ENCODE data around the gene LCMT2.

The LCMT2 gene

DNA sequence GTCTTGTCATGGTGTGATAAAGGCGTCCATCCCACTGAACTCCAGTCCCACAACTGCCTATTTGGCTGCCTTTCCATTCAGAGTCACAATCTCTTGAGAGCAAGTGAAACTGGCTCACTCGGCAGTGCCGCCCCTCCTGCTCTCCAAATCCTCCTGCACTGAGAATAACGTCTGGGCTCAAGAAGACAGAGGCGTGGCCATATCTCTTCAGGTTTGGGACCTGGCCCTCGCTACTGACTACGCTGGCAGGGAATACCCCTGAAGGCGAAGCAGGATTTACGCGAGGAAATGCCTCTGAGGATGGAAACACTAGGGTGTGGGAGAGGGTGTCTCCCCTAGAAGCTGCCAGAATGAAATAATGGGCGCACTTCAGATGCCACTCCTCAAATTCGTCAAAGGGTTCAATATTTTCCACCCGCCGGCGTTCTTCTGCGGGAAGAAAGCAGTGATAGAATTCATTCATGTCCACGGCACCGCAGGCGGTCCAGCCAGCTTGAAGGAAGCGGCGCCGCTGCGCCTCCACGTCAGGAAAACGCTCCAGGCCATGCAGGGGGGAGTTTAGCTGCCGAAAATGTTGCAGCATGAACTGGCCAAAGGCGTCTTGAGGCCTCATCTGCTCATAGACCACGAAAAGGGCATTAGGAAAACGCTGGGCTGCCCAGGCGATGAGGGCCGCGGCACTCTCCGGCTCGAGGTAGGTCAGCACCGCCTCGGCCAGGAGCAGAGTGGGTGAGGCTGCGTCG lies 985 bp downstream of the LCMT2 start:
- peak overlapping the region; percentile 69 for H3K9ac ChIP-seq (ENCODE audit: low read length)
- H3K27ac ChIP-seq (ENCODE audit: low read depth, low read length), result peak overlapping the region; percentile 96
- H3K27me3 ChIP-seq (ENCODE audit: control insufficient read depth, insufficient read depth, low read length), result no peaks in the 10 kb centered on the region
- H3K4me1 ChIP-seq (ENCODE audit: control insufficient read depth, insufficient read depth, low read length), result peaks cover 15% of the 10 kb centered on the region
- H3K4me3 ChIP-seq (ENCODE audit: low read length), result peak overlapping the region; percentile 88
- H3K36me3 ChIP-seq (ENCODE audit: control insufficient read depth, insufficient read depth, low read length), result no peaks in the 10 kb centered on the region

DNA sequence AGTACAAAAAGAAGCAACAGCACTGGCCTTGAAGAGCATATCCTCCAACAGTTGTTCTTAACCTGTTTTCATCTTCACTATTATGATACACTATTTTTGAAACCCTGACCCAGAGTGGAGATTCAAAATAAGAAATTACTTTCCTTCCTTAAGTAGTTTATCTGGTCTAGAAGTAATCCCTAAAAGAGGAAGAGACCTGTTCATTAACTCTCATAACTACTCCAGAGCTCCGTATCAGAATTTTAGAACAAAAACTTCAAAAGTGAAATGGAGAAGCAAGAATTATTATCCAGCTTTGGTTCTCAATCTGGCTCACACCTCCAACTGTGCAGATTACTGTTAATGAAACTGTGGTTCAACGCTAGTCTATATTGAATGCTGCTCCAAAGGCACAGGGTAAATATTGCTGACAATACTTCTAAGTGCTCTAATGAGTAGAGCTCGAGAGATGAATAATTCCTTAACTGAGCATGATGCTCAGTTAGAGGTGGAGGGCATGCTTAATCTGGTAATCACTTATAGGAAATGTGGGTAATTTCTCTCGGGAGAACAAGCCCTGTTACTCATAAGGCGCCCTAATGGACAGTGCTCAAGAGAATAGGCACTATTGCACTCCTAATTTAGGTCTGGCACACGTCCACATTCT lies 5.2 kb downstream of the LCMT2 start:
- H3K27me3 ChIP-seq (ENCODE audit: control insufficient read depth, insufficient read depth, low read length), result no peaks in the 10 kb centered on the region
- no peaks in the 10 kb centered on the region for H3K36me3 ChIP-seq (ENCODE audit: control insufficient read depth, insufficient read depth, low read length)
- H3K4me1 ChIP-seq (ENCODE audit: control insufficient read depth, insufficient read depth, low read length), result peaks cover 12% of the 10 kb centered on the region
- no peak overlapping the region for H3K9ac ChIP-seq (ENCODE audit: low read length)
- no peak overlapping the region for H3K27ac ChIP-seq (ENCODE audit: low read depth, low read length)
- no peak overlapping the region for H3K4me3 ChIP-seq (ENCODE audit: low read length)

DNA sequence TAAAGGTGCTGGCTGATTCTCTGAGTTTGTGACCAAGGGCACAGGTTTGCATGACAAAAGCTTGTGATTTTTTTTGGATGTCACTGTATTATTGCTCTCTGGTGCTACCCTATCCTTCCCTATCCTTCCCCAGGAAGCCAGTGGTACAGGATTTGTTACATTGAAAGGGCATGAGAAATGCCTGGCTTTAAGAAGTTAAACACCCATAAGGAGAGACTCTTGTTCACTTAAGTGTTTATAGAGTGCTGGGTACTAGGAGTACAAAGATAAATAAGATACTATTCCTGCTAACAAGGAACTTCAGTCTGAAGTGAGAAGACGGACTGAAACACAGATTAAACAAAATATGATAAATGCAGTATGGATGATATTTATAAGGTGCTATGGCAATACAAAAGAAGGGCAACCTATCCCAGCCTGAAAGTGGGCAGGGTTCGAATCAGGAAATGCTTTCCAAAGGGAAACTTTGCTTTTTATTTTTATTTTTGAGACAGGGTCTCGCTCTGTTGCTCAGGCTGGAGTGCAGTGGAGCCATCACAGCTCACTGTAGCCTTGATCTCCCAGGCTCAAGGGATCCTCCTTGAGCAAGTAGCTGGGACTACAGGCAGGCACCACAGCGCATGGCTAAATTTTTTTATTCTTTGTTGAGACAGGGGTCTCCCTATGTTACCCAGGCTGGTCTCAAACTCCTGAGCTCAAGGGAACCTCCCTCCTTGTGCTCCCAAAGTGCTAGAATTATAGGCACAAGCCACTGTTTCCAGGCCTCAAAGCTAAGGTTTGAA lies 11.2 kb downstream of the LCMT2 start:
- Histone ChIP-seq H3K4me1 (ENCODE audit: control insufficient read depth, insufficient read depth, low read length) (no peaks in the 10 kb centered on the region), H3K27me3 (ENCODE audit: control insufficient read depth, insufficient read depth, low read length) (no peaks in the 10 kb centered on the region), H3K4me3 (ENCODE audit: low read length) (no peak overlapping the region), H3K9ac (ENCODE audit: low read length) (no peak overlapping the region), H3K36me3 (ENCODE audit: control insufficient read depth, insufficient read depth, low read length) (no peaks in the 10 kb centered on the region), H3K27ac (ENCODE audit: low read depth, low read length) (no peak overlapping the region)

DNA sequence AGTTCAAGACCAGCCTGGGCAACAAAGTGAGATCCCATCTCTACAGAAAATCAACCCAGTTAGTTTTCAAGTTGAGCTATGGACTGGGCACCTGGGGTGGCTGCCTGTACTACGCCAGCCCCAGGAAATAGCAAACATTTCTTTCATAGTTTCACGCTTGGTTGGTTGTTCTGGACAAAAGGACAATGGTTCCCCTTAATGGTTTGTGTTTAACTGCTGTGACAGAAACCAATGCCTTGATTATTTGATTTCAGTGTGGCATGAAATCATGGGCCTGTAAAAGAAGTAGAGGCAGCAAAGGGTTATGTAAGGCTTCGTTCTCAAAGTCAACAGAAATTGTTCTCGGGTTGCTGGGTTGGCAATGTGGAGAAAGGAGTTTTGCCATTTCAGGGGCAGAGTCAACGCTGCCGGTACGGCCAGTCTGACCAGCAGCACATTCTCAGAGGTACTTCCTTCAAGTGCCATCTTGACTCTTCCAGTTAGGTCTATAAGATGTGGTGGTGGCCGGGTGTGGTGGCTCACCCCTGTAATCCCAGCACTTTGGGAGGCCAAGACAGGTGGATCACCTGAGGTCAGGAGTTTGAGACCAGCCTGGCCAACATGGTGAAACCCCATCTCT lies 12.7 kb downstream of the LCMT2 start:
- H3K4me3 ChIP-seq (ENCODE audit: low read length), result no peak overlapping the region
- no peaks in the 10 kb centered on the region for H3K4me1 ChIP-seq (ENCODE audit: control insufficient read depth, insufficient read depth, low read length)
- H3K27ac ChIP-seq (ENCODE audit: low read depth, low read length), result no peak overlapping the region
- no peaks in the 10 kb centered on the region for H3K36me3 ChIP-seq (ENCODE audit: control insufficient read depth, insufficient read depth, low read length)
- no peak overlapping the region for H3K9ac ChIP-seq (ENCODE audit: low read length)
- no peaks in the 10 kb centered on the region for H3K27me3 ChIP-seq (ENCODE audit: control insufficient read depth, insufficient read depth, low read length)

DNA sequence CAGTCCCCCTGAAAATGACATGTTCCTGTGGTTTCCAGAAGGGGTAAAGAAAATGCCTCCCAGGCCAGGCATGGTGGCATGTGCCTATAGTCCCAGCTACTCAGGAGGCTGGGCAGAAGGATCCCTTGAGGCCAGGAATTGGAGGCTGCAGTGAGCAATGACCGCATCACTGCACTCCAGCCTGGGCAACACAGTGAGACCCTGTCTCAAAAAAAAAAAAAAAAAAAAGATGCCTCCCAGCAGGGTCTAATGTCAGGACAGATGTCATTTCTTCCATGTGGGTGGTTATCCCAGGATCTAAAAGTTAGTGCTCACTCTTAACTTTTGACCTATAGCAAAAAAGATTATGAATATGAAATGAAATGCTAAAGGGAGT lies 13.4 kb downstream of the LCMT2 start:
- Histone ChIP-seq H3K27ac (ENCODE audit: low read depth, low read length) (peak overlapping the region; percentile 38), H3K27me3 (ENCODE audit: control insufficient read depth, insufficient read depth, low read length) (no peaks in the 10 kb centered on the region), H3K36me3 (ENCODE audit: control insufficient read depth, insufficient read depth, low read length) (no peaks in the 10 kb centered on the region), H3K4me1 (ENCODE audit: control insufficient read depth, insufficient read depth, low read length) (no peaks in the 10 kb centered on the region), H3K9ac (ENCODE audit: low read length) (no peak overlapping the region), H3K4me3 (ENCODE audit: low read length) (no peak overlapping the region)

DNA sequence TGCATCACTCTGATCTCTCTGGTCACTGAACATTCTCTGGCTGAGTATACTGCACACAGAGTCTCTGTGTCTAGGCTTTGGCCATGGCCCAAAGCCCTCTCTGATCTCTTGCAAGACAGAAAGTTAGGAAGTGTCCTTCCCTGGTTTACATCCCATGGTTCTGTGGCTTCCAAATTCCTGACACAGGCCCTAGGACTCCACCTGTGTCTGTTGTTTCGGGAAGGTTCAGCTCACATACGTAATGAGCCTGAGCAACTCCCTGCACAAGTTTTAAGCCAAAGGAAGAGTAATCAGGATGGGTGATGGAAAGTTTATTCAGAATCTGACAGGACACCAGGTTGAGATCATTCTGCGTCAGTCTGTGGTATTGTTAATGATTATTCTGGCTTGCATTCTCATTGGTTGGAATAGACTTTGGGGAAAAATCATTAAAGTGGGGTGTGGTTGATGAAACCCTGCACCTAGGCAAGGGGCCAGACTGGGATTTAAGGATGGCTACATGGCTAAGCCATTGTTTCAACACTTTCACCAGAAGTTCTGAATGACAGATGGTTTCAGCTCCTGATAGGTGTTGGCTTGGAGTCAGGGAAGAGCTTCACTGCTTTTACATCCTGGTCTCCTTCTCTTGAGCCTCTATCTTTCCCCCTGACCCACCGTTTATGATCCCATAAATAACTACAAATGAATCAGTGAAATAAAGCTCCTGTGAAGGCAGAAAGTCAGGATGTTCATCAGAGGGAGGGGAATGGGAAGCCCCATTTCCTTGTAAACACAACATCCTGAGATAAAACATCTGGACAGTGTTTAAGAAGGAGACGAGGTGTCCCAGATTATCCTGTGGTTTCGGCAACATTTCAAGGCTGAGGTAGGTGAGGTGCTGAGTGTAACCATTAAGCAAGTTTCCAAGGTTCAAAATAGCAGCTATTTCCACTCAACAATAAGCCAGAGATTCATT lies 14.1 kb downstream of the LCMT2 start:
- H3K27ac ChIP-seq (ENCODE audit: low read depth, low read length), result no peak overlapping the region
- no peak overlapping the region for H3K9ac ChIP-seq (ENCODE audit: low read length)
- H3K4me1 ChIP-seq (ENCODE audit: control insufficient read depth, insufficient read depth, low read length), result no peaks in the 10 kb centered on the region
- no peak overlapping the region for H3K4me3 ChIP-seq (ENCODE audit: low read length)
- no peaks in the 10 kb centered on the region for H3K27me3 ChIP-seq (ENCODE audit: control insufficient read depth, insufficient read depth, low read length)
- no peaks in the 10 kb centered on the region for H3K36me3 ChIP-seq (ENCODE audit: control insufficient read depth, insufficient read depth, low read length)

DNA sequence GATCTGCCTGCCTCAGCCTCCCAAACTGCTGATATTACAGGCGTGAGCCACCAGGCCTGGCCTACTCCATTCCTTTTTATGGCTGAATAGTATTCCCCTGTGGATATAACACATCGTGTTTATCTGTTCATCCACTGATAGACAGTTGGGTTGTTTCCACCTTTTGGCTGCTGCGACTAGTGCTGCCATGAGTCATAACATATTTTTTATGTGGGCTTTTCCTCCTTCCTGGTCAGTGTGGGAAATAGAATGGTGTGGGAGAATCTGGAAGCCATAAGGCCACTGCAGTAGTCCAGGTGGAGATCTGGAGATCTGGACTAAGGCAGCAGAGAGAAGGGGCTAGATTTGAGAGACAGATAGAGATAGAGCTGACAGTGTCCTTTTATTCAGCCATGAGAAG lies 16.2 kb downstream of the LCMT2 start:
- Histone ChIP-seq H3K27me3 (ENCODE audit: control insufficient read depth, insufficient read depth, low read length) (no peaks in the 10 kb centered on the region), H3K4me1 (ENCODE audit: control insufficient read depth, insufficient read depth, low read length) (no peaks in the 10 kb centered on the region), H3K9ac (ENCODE audit: low read length) (no peak overlapping the region), H3K36me3 (ENCODE audit: control insufficient read depth, insufficient read depth, low read length) (no peaks in the 10 kb centered on the region), H3K4me3 (ENCODE audit: low read length) (no peak overlapping the region), H3K27ac (ENCODE audit: low read depth, low read length) (no peak overlapping the region)

DNA sequence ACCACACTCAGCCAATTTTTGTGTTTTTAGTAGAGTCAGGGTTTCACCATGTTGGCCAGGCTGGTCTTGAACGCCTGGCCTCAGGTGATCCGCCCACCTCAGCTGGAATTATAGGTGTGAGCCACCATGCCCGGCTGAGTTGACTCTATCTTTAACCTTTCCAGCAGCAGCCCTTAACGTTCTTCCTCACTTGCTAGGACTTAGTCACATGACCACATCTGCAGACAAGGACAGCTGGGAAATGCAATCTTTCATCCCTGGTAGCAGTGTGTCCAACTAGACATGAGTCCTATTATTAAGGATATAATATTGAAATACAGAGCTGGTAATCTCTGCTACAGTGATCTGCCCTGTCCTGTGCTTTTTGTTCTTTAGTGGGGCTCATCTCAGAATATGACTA lies 18.0 kb downstream of the LCMT2 start:
- H3K27me3 ChIP-seq (ENCODE audit: control insufficient read depth, insufficient read depth, low read length), result no peaks in the 10 kb centered on the region
- no peaks in the 10 kb centered on the region for H3K4me1 ChIP-seq (ENCODE audit: control insufficient read depth, insufficient read depth, low read length)
- no peak overlapping the region for H3K4me3 ChIP-seq (ENCODE audit: low read length)
- H3K36me3 ChIP-seq (ENCODE audit: control insufficient read depth, insufficient read depth, low read length), result no peaks in the 10 kb centered on the region
- no peak overlapping the region for H3K9ac ChIP-seq (ENCODE audit: low read length)
- H3K27ac ChIP-seq (ENCODE audit: low read depth, low read length), result no peak overlapping the region

DNA sequence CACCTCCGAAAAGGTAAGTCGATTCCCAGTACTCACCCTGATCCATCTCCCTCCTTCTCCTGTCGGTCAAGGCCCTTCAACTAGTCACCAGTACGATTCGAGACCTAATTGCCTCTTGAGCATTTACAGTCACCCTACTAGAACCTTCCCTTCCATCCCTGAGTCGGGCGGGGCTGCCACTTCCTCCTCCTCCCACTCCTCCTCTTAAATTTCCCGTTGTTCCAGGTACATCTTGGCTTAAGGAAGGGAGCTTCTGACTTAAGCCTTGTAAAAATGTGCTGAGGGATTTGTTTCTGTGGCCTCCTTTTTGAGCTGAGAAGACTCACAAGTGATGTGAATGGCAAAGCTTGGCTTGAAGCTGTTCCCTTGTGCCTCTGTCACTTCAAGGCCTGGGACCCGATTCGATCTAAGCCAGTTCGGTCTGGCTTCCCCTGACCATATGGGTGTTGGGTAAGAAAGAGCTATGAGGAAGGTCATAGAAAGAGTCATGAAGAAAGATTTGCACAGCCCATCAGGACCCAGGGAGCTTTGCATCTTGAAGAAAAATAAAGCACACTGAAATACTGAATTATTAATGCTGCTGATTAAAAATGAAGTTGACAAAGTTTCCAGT lies 28.1 kb downstream of the LCMT2 start, which contains the start of gene TGM7:
TGM7 (minus strand) TSS at position 51 of the 613 bp plus-strand sequence.
- no peaks in the 10 kb centered on the region for H3K27me3 ChIP-seq (ENCODE audit: control insufficient read depth, insufficient read depth, low read length)
- no peaks in the 10 kb centered on the region for H3K36me3 ChIP-seq (ENCODE audit: control insufficient read depth, insufficient read depth, low read length)
- no peak within 1 kb of the TSS for H3K9ac ChIP-seq (ENCODE audit: low read length)
- H3K4me3 ChIP-seq (ENCODE audit: low read length), result no peak within 1 kb of the TSS
- no peak within 1 kb of the TSS for H3K27ac ChIP-seq (ENCODE audit: low read depth, low read length)
- H3K4me1 ChIP-seq (ENCODE audit: control insufficient read depth, insufficient read depth, low read length), result no peaks in the 10 kb centered on the region

DNA sequence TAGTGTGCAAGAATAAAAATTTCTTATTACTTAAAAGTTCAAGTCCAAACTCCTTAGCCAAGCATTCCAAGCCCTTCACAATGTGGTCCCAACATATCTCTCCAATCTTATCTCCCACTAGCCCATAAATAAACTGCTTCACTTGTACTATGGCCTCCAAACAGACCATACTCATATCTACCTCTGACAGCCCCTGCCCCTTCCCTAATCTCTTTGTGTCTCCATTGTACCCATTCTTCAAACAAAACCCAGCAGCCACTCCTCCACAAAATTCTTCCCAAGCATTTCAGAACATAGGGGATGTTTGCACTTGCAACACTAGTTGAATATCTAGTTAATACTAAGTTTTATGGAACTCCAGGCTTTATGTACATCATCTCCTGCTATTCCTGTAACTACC lies 30.5 kb downstream of the LCMT2 start:
- Histone ChIP-seq H3K4me1 (ENCODE audit: control insufficient read depth, insufficient read depth, low read length) (no peaks in the 10 kb centered on the region), H3K9ac (ENCODE audit: low read length) (no peak overlapping the region), H3K27me3 (ENCODE audit: control insufficient read depth, insufficient read depth, low read length) (no peaks in the 10 kb centered on the region)

DNA sequence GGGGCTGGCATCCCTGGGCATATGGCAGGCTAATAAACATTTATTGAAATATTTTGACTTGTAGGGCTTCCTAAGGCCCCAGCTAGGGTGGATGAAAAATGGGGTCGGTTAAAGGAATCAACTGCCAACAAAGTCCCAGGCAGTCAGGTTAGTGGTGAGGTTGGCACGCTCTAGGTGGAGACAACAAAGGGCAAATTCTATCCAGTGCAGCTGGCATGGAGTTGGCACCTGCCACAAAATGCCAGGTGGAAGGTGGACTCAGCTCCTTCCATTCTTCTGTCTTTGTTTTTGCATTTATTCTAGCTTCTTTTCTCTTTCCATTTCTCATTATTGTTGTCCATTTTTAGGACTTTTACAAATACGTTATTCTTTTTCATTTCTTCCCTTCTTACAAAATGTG lies 31.0 kb downstream of the LCMT2 start:
- H3K4me1 ChIP-seq (ENCODE audit: control insufficient read depth, insufficient read depth, low read length), result no peaks in the 10 kb centered on the region
- no peak overlapping the region for H3K9ac ChIP-seq (ENCODE audit: low read length)
- no peak overlapping the region for H3K27ac ChIP-seq (ENCODE audit: low read depth, low read length)
- H3K27me3 ChIP-seq (ENCODE audit: control insufficient read depth, insufficient read depth, low read length), result no peaks in the 10 kb centered on the region
- no peaks in the 10 kb centered on the region for H3K36me3 ChIP-seq (ENCODE audit: control insufficient read depth, insufficient read depth, low read length)
- no peak overlapping the region for H3K4me3 ChIP-seq (ENCODE audit: low read length)

More for the DNA sequence above, 30.5 kb downstream of the LCMT2 start:
- no peaks in the 10 kb centered on the region for H3K36me3 ChIP-seq (ENCODE audit: control insufficient read depth, insufficient read depth, low read length)
- H3K4me3 ChIP-seq (ENCODE audit: low read length), result no peak overlapping the region
- H3K27ac ChIP-seq (ENCODE audit: low read depth, low read length), result no peak overlapping the region
